Kidney epithelial cell (primary cell): ENCODE measurements around the gene SHISA4. TPM values are rescaled to one million over a fixed set of nuclear protein-coding genes. Genes with fewer than 3 reads are reported as not detected.
"Not testable (repeated sequence)": the region's sequence is repeated elsewhere in the genome, so short reads cannot be mapped to it uniquely, and the experiment has no call there.

ENCODE experiments used
- DNase-seq: peaks from one replicate; pipeline ENCODE4 v3.0.0-alpha.2; 2010; ENCODE audit warnings: low read depth
- H3K27me3 ChIP-seq: 2 replicates; pipeline ENCODE4 v1.6.0; 2011; ENCODE audit warnings: low read length; ENCODE audit not compliant: control insufficient read depth, insufficient read depth
- H3K36me3 ChIP-seq: 2 replicates; pipeline ENCODE4 v1.5.1; 2011; ENCODE audit warnings: low read length; ENCODE audit not compliant: control insufficient read depth, insufficient read depth
- H3K4me3 ChIP-seq: 2 replicates; pipeline ENCODE4 v1.5.1; 2011; ENCODE audit warnings: low read depth, mild to moderate bottlenecking, control low read depth, low read length
- CTCF ChIP-seq: IDR thresholded peaks from 2 replicates; pipeline ENCODE4 v1.5.1; 2011; ENCODE audit warnings: mild to moderate bottlenecking, moderate library complexity, low read length, control low read depth, inconsistent platforms; ENCODE audit not compliant: insufficient read depth, poor library complexity, severe bottlenecking
- total RNA-seq: library from RNA; depleted of rRNA; stranded (reverse); fragments of >200 nt; gene quantifications from 2 replicates; pipeline ENCODE4 v1.2.3, GENCODE V29; 2015

Gene SHISA4
- total RNA-seq, 1 donor from 2014 or later = 22.6 TPM

DNA sequence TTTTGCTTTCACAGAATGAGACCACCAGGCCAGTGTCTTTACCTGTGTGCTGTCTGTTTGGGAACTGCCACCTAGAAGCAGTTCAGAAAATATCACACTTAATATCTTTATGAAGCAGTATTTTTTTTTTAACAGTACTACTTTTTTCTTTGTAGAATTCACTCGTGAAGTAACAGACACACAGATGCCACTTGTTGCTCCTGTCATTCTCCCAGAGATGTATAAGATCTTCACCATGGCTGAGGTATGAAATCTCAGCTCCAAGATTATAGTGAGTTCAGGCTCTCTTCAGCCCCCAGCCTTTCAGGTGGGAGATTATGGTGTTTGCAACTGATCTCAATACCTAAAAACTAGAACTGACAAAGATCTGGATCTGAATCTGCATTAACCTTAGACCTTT, 36.7 kb upstream of the SHISA4 start:
- no peak overlapping the region for H3K4me3 ChIP-seq
- H3K36me3 ChIP-seq = peaks cover 3% of the 10 kb centered on the region
- DNase-seq = no peak
- no peaks in the 10 kb centered on the region for H3K27me3 ChIP-seq
- no peak for TF ChIP-seq CTCF

GRCh38 chr1:201856722-201857121, 32.0 kb upstream of the SHISA4 start:
- not testable (repeated sequence) for H3K4me3 ChIP-seq, H3K27me3 ChIP-seq, DNase-seq, H3K36me3 ChIP-seq

DNA sequence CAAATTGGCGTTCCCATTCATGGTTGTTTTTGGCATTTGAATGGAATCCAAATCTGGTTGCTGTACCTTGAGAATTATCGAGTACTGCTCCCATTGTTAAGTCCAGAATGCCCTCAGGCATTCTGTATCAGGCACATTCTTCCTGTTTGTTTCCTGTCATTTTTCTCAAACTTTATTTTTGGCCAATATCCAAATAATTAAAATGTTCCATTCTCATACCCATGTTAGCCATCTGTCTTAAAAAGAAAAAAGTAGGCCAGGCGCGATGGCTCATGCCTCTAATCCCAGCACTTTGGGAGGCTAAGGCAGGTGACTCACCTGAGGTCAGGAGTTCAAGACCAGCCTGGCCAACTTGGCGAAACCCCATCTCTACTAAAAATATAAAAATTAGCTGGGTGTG, 29.3 kb upstream of the SHISA4 start:
- Histone ChIP-seq H3K36me3 (peaks cover 1% of the 10 kb centered on the region), H3K27me3 (no peaks in the 10 kb centered on the region), H3K4me3 (no peak overlapping the region)
- DNase-seq = no peak
- TF ChIP-seq CTCF = no peak

DNA sequence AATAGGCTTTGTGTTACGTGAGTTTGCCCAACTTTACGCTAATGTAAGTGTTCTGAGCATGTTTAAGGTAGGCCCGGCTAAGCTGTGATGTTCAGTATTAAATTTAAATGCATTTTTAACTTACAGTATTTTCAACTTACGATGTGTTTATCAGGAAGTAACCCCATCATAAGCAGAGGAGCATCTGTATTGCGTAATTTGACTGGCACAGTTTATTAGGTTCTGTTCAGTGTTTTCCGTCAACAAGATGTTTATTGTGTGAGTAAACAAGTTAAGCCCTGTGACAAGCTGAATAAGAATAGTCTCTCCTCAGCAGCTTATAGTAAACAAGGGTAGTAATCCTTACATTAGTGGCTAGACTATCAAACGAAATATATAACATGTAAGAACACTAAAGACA, 27.2 kb upstream of the SHISA4 start:
- no peaks in the 10 kb centered on the region for H3K36me3 ChIP-seq
- TF ChIP-seq CTCF = no peak
- no peak overlapping the region for H3K4me3 ChIP-seq
- H3K27me3 ChIP-seq = no peaks in the 10 kb centered on the region
- DNase-seq = no peak

DNA sequence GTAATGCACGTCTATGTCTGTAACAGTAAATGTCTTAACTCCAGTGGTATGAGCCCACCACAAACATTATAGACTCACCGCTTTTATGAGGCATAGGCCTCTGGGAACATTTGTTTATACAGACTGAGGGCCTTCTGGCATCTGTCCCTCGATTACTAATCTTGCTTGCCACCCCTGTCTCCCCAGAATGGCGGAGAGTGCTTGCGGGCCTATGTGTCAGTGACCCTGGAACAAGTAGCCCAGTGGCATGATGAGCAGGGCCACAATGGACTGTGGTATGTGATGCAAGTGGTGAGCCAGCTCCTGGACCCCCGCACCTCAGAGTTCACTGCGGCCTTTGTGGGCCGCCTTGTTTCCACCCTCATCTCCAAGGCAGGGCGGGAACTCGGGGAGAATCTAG, 18.3 kb upstream of the SHISA4 start:
- no peak overlapping the region for H3K4me3 ChIP-seq
- peaks cover 2% of the 10 kb centered on the region for H3K36me3 ChIP-seq
- TF ChIP-seq CTCF = no peak
- DNase-seq = no peak
- no peaks in the 10 kb centered on the region for H3K27me3 ChIP-seq

DNA sequence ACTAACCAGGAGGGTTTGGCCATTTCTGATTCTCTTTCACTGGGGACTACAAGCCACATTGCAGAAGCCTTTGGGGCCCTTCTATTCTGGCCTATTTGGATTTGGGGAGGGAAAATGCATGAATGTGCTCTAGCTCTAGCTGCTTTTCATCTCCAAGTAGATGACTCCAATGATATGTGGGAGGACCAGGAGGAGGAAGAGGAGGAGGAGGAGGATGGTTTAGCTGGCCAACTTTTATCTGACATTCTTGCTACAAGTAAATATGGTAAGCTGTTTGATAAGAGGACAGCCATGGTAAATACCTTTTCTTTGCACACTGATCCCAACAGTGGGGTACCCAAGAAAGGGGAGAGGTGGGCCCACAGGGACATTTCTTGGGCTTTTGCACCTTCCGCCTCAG, 14.0 kb upstream of the SHISA4 start:
- TF ChIP-seq CTCF = no peak
- no peak for DNase-seq
- H3K4me3 ChIP-seq = no peak overlapping the region
- H3K36me3 ChIP-seq = peaks cover 2% of the 10 kb centered on the region
- H3K27me3 ChIP-seq = no peaks in the 10 kb centered on the region
